ENCODE measurements around the gene ARRDC5.

GRCh38 chr19:4861147-4861546 lies 41.5 kb downstream of the ARRDC5 start:
- no peak for TF ChIP-seq CTCF (IDR thresholded peaks at IDR 0.05; ENCODE audit: low read depth, low read length)
- no peak for TF ChIP-seq EZH2phosphoT487 (IDR thresholded peaks at IDR 0.05; ENCODE audit: low read depth)

Data from OCI-LY3 (cell line).